Heart left ventricle (tissue), 13 donors: ENCODE results near the gene PRICKLE2.

Source experiments
- CTCF ChIP-seq, 12 donors: fragments of 200-600 bp; sonication (generic) in 4 of 12; IDR thresholded peaks; one replicate each; pipeline versions ENCODE4 v1.5.0 to v1.8.0; 2018 to 2022; ENCODE audit warnings: antibody characterized with exemption in 12 of 12, mild to moderate bottlenecking in 5 of 12
- POLR2A ChIP-seq, 2 donors: fragments of 450-650 bp; IDR thresholded peaks; one replicate each; pipeline ENCODE4 v1.6.1; 2017; ENCODE audit warnings: antibody characterized with exemption in 2 of 2, mild to moderate bottlenecking in 2 of 2, moderate library complexity in 2 of 2
- donor health status: ischemic (EF 13 %, LVEDD 7.1; RV severe dilation, severe dysfunction).
- donor health status: DM: no; HTN: yes; CAD: no.
- donor health status: DM: no; HTN: no; CAD: no.
- donor health status: ischemic (EF 25% LVEDD 6.9; RV normal size, moderate dysfunction).
- donor health status: ischemic (EF 25% LVEDD 5.7; RV mildly dilated, moderate dysfunction).
- donor health status: ischemic (EF 35%, LVEDD 5.7; RV mildly dilated, moderate dysfunction).
- donor health status: nonischemic (EF 11% LVEDD 7.7; RV severe dilation, severe dysfunction).
- donor health status: DM: yes; HTN: yes; CAD: no.
- donor health status: PGD.
- donor health status: ischemic (EF 29% LVEDD 5.4; RV normal size, mild dysfunction).
- donor health status: nonischemic (EF 23%, LVEDD 6.1; RV moderate dilation, normal function).

- TF ChIP-seq CTCF (IDR thresholded peaks at IDR 0.05) (no peak), POLR2A (IDR thresholded peaks at IDR 0.05) (no peak)
Observed at GRCh38 chr3:64145438-64145837, 79.8 kb downstream of the PRICKLE2 start.
